H1 (cell line): ENCODE measurements around the gene ATAD3A. TPM values are rescaled to one million over a fixed set of nuclear protein-coding genes. Genes with fewer than 3 reads are reported as not detected.

Source experiments
- BCL11A ChIP-seq, 2 experiments: IDR thresholded peaks; one replicate each; pipeline ENCODE4 v1.6.1; 2011; ENCODE audit warnings: low read depth in 2 of 2, low read length in 2 of 2, mild to moderate bottlenecking in 2 of 2
- HDAC6 ChIP-seq: IDR thresholded peaks from one replicate; pipeline ENCODE4 v1.7.1; 2012; ENCODE audit warnings: low read depth, mild to moderate bottlenecking, inconsistent platforms, low read length, moderate library complexity
- JUN ChIP-seq: IDR thresholded peaks from 2 replicates; pipeline ENCODE4 v1.6.1; 2011; ENCODE audit warnings: low read depth, mild to moderate bottlenecking, improper control_type of control experiment, low read length
- RXRA ChIP-seq: IDR thresholded peaks from 2 replicates; pipeline ENCODE4 v1.6.1; 2011; ENCODE audit warnings: low read depth, mild to moderate bottlenecking, low read length, moderate library complexity; ENCODE audit not compliant: insufficient read depth
- SIRT6 ChIP-seq: IDR thresholded peaks from one replicate; pipeline ENCODE4 v1.7.1; 2012; ENCODE audit warnings: low read length, inconsistent platforms
- SP4 ChIP-seq: IDR thresholded peaks from 2 replicates; pipeline ENCODE4 v1.6.1; 2012; ENCODE audit warnings: low read length, inconsistent platforms
- TCF12 ChIP-seq: IDR thresholded peaks from 2 replicates; pipeline ENCODE4 v1.6.1; 2011; ENCODE audit warnings: low read depth, mild to moderate bottlenecking, low read length
- YY1 ChIP-seq: IDR thresholded peaks from 2 replicates; pipeline ENCODE4 v1.6.1; 2011; ENCODE audit warnings: low read depth, mild to moderate bottlenecking, low read length
- polyA plus RNA-seq, 7 experiments: library from polyadenylated mRNA; depleted of rRNA in 3 of 7; stranded (reverse) in 5 of 7; unstranded in 2 of 7; fragments of >200 nt in 5 of 7; fragments of 200-250 nt in 2 of 7; gene quantifications; 1 replicate in 5 of 7; 2 replicates in 1 of 7; 4 replicates in 1 of 7; pipeline versions ENCODE4 v1.2.1 to v1.2.3, GENCODE V29; 2011 to 2013; ENCODE audit warnings: missing spikeins in 2 of 7, mixed read lengths in 2 of 7
- total RNA-seq: library from RNA; stranded (reverse); fragmentation: NEBNext Ultra II Directional; extraction: Animal tissue kit (Norgen Biotek cat#: 25700); gene quantifications from 2 replicates; pipeline ENCODE4 v1.2.1, GENCODE V29; 2021

The ATAD3A gene
- total and polyA plus RNA-seq, 2 of the 8 experiments (the other 6 are each of a cell fraction or from before 2014, with no cell fraction given), result 28.3 to 64.7 TPM

- no peak for TF ChIP-seq SIRT6
- TF ChIP-seq TCF12, result no peak
- no peak for TF ChIP-seq RXRA
- TF ChIP-seq HDAC6, result no peak
- TF ChIP-seq JUN, result no peak
- TF ChIP-seq BCL11A (IDR thresholded peaks at IDR 0.05; ENCODE audit: low read depth in 2 of 2, low read length in 2 of 2), result no peak
- no peak; the same call in 1 of the 2 replicates for TF ChIP-seq SP4
- no peak for TF ChIP-seq YY1
Measured at GRCh38 chr1:1574721-1575537, 63.0 kb downstream of the ATAD3A start, which contains the start of gene SSU72 (continued).
